Panc1 (cell line): Measurements from ENCODE around the gene ZNF415. TPM values are rescaled to one million over a fixed set of nuclear protein-coding genes. Genes with fewer than 3 reads are reported as not detected.

Experiments
- ATAC-seq: fragments of 200-7000 bp; cut with Tn5 transposase; 2 replicates; pipeline ENCODE4 v1.9.1; 2020; ENCODE audit warnings: mild to moderate bottlenecking, moderate library complexity
- BruUV-seq: library from RNA; stranded (reverse); fragments of 400-500 nt; replicated peaks from 2 replicates; lab custom pipeline; 2021; lab: Mats Ljungman, UMichigan
- CTCF ChIA-PET: fragments of 300-600 bp; sonication (Branson Sonifier 250); formaldehyde crosslinking; loops from one replicate; lab custom pipeline; 2022; ENCODE audit warnings: antibody characterized with exemption; lab: Charles Lee
- POLR2A ChIA-PET: fragments of 300-600 bp; sonication (Branson Sonifier 250); formaldehyde crosslinking; loops from one replicate; lab custom pipeline; 2022; ENCODE audit warnings: antibody characterized with exemption; lab: Charles Lee
- DNase-seq: peaks from one replicate; pipeline ENCODE4 v3.0.0-alpha.2; 2010; ENCODE audit warnings: low read depth, low spot score
- H3K27ac ChIP-seq: 2 replicates; pipeline ENCODE4 v1.5.1; 2011; ENCODE audit warnings: mild to moderate bottlenecking, low read length, inconsistent platforms
- H3K27me3 ChIP-seq: fragments of 200-500 bp; sonication (Bioruptor generic); 2 replicates; pipeline ENCODE4 v1.6.0; 2014; ENCODE audit warnings: low read length, inconsistent platforms; ENCODE audit not compliant: control insufficient read depth, insufficient read depth
- H3K36me3 ChIP-seq: fragments of 200-500 bp; sonication (Bioruptor generic); 2 replicates; pipeline ENCODE4 v1.5.1; 2014; ENCODE audit warnings: inconsistent platforms, mild to moderate bottlenecking, low read length, moderate library complexity; ENCODE audit not compliant: control insufficient read depth, insufficient read depth
- H3K4me1 ChIP-seq: 2 replicates; pipeline ENCODE4 v1.5.1; 2011; ENCODE audit warnings: inconsistent platforms, mild to moderate bottlenecking, low read length, moderate library complexity; ENCODE audit not compliant: control insufficient read depth, insufficient read depth
- H3K4me3 ChIP-seq, 2 experiments: 2 replicates each; pipeline ENCODE4 v1.5.1; 2011 to 2012; ENCODE audit warnings: low read depth in 2 of 2, low read length in 2 of 2, mild to moderate bottlenecking in 2 of 2, inconsistent platforms in 1 of 2, moderate library complexity in 1 of 2
- H3K9me3 ChIP-seq: fragments of 200-500 bp; sonication (Bioruptor generic); 2 replicates; pipeline ENCODE4 v1.5.1; 2014; ENCODE audit warnings: low read depth, mild to moderate bottlenecking, inconsistent platforms, low read length, moderate library complexity; ENCODE audit not compliant: control insufficient read depth, insufficient read depth
- CTCF ChIP-seq: fragments of 450-650 bp; IDR thresholded peaks from 2 replicates; pipeline ENCODE4 v1.5.1; 2017; ENCODE audit warnings: mild to moderate bottlenecking
- POLR2AphosphoS5 ChIP-seq: IDR thresholded peaks from 2 replicates; pipeline ENCODE4 v1.6.1; 2012; ENCODE audit warnings: mild to moderate bottlenecking, low read depth, low read length, moderate library complexity
- REST ChIP-seq, 2 experiments: IDR thresholded peaks; 2 replicates each; pipeline ENCODE4 v1.6.1; 2011 to 2012; ENCODE audit warnings: low read depth in 2 of 2, control low read depth in 1 of 2, low read length in 1 of 2, mild to moderate bottlenecking in 1 of 2, moderate library complexity in 1 of 2; ENCODE audit not compliant: insufficient read depth in 1 of 2
- SIN3A ChIP-seq: IDR thresholded peaks from 2 replicates; pipeline ENCODE4 v1.6.1; 2012; ENCODE audit warnings: low read depth, mild to moderate bottlenecking, low read length, moderate library complexity, borderline replicate concordance; ENCODE audit not compliant: insufficient read depth
- TCF7L2 ChIP-seq: IDR thresholded peaks from 2 replicates; pipeline ENCODE4 v1.6.1; 2011; ENCODE audit warnings: mild to moderate bottlenecking, low read depth, low read length, inconsistent platforms
- in situ Hi-C: cut with HindIII; loops from 2 replicates; pipeline ENCODE4 v1.10.0; 2016; ENCODE audit warnings: low sequenced_read_pairs, low pct_unique_long_range_greater_than_20kb
- intact Hi-C: fragments of 100-400 bp; cut with micrococcal nuclease; formaldehyde crosslinking; loops from one replicate; pipeline ENCODE4 v1.10.0; 2022; ENCODE audit not compliant: unreplicated experiment
- total RNA-seq: library from RNA; stranded (reverse); gene quantifications from one replicate; pipeline ENCODE4 v1.2.1, GENCODE V29; 2021; ENCODE audit not compliant: unreplicated experiment

The ZNF415 gene
- total RNA-seq, 1 experiment from 2014 or later: not detected

- Histone ChIP-seq H3K36me3 (peaks cover 5% of the 10 kb centered on the region; the same call in 1 of the 2 replicates), H3K27ac (no peak overlapping the region), H3K4me3 (no peak overlapping the region), H3K9me3 (peaks cover 18% of the 10 kb centered on the region; the same call in 1 of the 2 replicates), H3K27me3 (no peaks in the 10 kb centered on the region), H3K4me1 (no peaks in the 10 kb centered on the region)
- TF ChIP-seq TCF7L2: no peak
- POLR2A ChIA-PET: no interaction called here
- no TSS peak for BruUV-seq
- ATAC-seq (no peak), DNase-seq (no peak)
- in situ Hi-C loops: no loop called here
- intact Hi-C loops: no loop called here
- CTCF ChIA-PET: no interaction called here
These were observed 53.3 kb downstream of the ZNF415 start for GRCh38 chr19:53079313-53079924.

- Histone ChIP-seq H3K4me1 (no peaks in the 10 kb centered on the region), H3K9me3 (peaks cover 18% of the 10 kb centered on the region; the same call in 1 of the 2 replicates), H3K36me3 (peaks cover 5% of the 10 kb centered on the region; the same call in 1 of the 2 replicates), H3K4me3 (no peak overlapping the region), H3K27ac (no peak overlapping the region), H3K27me3 (no peaks in the 10 kb centered on the region)
- DNase-seq: no peak
- TF ChIP-seq POLR2AphosphoS5 (no peak), REST (IDR thresholded peaks at IDR 0.05; ENCODE audit: insufficient read depth in 1 of 2, low read depth in 2 of 2, low read length in 1 of 2) (no peak), CTCF (no peak), TCF7L2 (no peak), SIN3A (no peak)
- no TSS peak for BruUV-seq
- POLR2A ChIA-PET: no interaction called here
- intact Hi-C loops: no loop called here
- in situ Hi-C loops: no loop called here
- CTCF ChIA-PET: no interaction called here
- ATAC-seq: no peak
These were observed 54.0 kb downstream of the ZNF415 start for GRCh38 chr19:53078668-53079067.

GRCh38 chr19:53076984-53077383, 55.7 kb downstream of the ZNF415 start:
- in situ Hi-C loops: no loop called here
- Histone ChIP-seq H3K4me3 (no peak overlapping the region), H3K27me3 (no peaks in the 10 kb centered on the region), H3K36me3 (peaks cover 17% of the 10 kb centered on the region), H3K4me1 (no peaks in the 10 kb centered on the region), H3K27ac (no peak overlapping the region), H3K9me3 (peaks cover 33% of the 10 kb centered on the region)
- intact Hi-C loops: no loop called here
- no TSS peak for BruUV-seq
- no peak for TF ChIP-seq POLR2AphosphoS5
- TF ChIP-seq REST (IDR thresholded peaks at IDR 0.05; ENCODE audit: insufficient read depth in 1 of 2, low read depth in 2 of 2, low read length in 1 of 2): no peak
- no peak for TF ChIP-seq SIN3A
- TF ChIP-seq TCF7L2: no peak
- no peak for TF ChIP-seq CTCF
- no peak for DNase-seq
- POLR2A ChIA-PET: no interaction called here
- CTCF ChIA-PET: no interaction called here
- ATAC-seq: no peak
